CD4-positive, alpha-beta T cell treated with Interleukin-6 at 100 ng/mL for 8 hours (primary cell): ENCODE measurements around the gene RFX1.
"Not testable (repeated sequence)": the region's sequence is repeated elsewhere in the genome, so short reads cannot be mapped to it uniquely, and the experiment has no call there.

Source experiments
- DNase-seq: peaks from one replicate; pipeline ENCODE4 v3.0.0-alpha.2; 2020; ENCODE audit warnings: mixed read lengths, low spot score

Gene RFX1

GRCh38 chr19:13978351-13979243 lies 27.5 kb downstream of the RFX1 start:
- DNase-seq = no peak

DNA sequence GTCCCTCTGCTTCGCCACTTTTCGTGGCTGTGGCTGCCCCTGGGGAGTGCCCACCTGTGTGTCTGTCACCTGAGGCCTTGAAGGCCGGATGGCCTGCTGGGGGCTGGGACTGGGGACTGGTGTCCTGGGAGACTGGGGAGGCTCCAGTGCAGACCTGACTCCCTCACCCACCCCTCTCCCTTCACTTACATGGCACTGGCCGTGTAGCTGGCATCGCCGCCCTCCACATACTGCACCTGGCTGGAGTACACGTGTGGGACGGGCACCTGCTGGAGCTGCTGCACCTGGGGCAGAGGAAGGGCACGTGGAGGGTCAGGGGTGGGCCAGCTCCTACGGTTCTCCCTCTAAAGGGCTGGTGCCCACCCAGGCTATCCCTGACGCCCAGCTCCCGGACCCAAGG lies 28.3 kb downstream of the RFX1 start:
- DNase-seq = no peak

DNA sequence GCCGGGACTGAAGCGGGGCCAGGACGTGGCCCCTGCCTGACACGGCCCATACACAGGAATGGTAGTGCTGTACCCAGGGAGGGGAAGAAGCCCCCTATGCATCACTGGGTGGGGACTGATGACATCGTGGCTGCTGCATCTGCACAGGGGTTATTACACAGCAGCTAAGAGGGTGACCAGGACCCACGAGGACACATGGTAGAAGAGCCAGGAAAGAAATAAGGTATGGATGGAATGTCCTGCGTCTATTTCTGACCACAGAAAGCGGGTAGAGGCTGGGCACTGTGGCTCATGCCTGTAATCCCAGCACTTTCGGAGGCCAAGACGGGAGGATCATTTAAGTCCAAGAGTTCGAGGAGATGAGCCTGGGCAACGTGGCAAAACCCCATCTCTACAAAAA lies 29.7 kb downstream of the RFX1 start:
- no peak for DNase-seq

GRCh38 chr19:13975870-13976269 lies 30.2 kb downstream of the RFX1 start:
- DNase-seq = no peak

DNA sequence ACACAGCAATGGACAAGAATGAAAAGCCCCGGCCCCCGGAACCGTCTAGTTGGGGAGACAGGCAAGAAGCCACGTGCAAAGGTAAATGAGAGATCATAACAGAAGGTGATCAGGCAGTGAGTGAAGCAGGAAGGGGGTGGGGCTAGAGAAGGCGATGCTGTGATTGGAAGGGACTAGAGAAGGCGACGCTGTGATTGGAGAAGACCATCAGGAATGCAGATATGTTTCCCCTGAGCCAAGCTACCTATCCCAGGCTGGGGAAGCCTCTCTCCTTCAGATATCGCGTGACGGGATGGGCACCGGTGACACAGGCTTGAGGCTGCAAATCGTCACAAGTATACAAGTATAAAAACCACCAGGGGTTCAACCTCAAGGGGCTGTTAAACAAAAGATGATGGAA lies 32.0 kb downstream of the RFX1 start:
- peak; percentile 58 for DNase-seq

DNA sequence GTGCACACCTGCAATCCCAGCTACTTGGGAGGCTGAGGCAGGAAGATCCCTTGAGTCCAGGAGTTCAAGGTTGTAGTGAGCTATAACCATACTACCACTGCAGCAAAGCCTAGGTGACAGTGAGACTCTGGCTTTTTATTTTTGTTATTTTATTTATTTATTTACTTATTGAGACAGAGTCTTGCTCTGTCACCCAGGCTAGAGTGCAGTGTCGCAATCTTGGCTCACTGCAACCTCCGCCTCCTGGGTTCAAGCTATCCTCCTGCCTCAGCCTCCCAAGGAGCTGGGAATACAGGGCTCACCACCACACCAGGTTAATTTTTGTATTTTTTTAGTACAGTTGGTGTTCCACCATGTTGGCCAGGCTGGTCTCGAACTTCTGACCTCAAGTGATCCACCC lies 32.6 kb downstream of the RFX1 start:
- not testable (repeated sequence) for DNase-seq

GRCh38 chr19:13972368-13973155 lies 33.6 kb downstream of the RFX1 start:
- no peak for DNase-seq

DNA sequence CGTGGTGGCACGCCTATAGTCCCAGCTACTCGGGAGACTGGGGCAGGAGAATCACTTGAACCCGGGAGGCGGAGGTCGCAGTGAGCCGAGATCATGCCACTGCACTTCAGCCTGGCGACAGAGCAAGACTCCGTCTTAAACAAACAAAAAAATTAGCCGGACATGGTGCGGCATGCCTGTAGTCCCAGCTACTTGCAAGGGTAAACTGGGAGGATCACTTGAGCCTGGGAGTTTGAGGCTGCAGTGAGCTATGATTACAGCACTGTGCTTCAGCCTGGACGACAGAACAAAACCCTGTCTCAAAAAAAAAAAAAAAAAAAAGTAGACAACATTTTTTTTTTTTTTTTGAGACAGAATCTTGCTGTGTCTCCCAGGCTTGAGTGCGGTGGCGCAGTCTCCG lies 34.3 kb downstream of the RFX1 start:
- not testable (repeated sequence) for DNase-seq

DNA sequence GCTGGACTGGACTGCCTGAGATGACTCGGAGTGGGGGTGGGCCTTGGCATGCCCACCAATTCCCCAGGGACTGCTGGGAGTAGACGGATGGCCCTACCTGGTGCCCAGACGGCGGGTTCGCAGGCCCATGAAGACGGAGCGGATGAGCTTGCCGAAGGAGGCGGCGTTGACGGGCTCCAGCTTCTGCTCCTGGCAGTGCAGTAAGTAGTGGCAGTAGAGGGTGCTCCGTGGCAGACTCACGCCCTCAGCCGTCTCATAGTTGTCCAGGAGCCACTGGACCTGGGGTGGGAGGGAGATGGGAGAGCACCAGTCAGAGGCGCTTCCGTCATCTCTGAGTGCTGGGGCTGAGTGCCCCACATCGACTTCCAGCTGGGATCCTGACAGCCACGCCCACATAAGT lies 36.2 kb downstream of the RFX1 start:
- no peak for DNase-seq

DNA sequence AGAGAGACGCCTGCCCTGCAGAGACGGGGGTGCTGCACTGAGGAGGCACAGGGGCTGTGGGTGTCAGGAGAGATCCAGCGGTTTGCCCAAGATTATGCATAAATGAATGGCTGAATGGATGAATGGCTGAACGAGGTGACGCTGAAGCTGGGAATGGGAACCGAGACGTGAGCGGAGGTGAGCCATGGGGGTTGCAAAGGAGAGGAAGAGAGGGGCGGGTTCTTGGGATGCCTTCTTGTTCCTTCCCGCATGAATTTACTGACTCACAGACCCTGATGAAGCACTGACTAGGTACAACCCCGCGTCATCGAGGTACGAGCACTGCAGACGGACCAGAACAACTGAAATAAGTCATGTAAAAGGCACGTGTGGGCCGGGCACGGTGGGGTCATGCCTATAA lies 37.1 kb downstream of the RFX1 start:
- no peak for DNase-seq

DNA sequence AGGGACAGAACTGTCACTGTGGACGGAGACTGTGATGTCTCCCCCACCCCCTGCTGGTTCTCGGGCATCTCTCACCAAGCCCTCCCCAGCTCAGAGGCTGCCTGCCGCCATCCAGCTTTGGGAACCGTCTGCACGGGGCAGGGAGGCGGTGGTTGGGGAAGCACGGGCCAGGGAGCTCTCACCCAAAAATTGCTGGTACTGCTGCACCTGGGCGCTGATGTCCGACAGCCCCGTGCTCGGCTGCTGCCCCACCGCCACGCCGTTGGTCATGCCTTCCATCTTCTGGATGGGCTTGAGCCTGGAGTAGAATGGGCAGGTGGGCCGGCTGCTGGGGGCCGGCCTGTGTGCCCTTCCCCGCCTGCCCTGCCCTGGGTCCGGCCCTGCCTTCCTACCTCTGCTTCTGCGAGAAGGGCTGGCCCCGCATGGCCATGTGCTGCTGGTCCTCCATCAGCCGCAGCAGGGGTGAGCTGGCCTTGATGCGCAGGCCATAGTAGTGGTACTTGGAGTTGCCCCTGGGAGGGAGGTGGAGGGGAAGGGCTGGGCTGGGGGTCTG lies 37.7 kb downstream of the RFX1 start:
- DNase-seq = no peak

GRCh38 chr19:13967206-13967605 lies 38.9 kb downstream of the RFX1 start:
- not testable (repeated sequence) for DNase-seq

DNA sequence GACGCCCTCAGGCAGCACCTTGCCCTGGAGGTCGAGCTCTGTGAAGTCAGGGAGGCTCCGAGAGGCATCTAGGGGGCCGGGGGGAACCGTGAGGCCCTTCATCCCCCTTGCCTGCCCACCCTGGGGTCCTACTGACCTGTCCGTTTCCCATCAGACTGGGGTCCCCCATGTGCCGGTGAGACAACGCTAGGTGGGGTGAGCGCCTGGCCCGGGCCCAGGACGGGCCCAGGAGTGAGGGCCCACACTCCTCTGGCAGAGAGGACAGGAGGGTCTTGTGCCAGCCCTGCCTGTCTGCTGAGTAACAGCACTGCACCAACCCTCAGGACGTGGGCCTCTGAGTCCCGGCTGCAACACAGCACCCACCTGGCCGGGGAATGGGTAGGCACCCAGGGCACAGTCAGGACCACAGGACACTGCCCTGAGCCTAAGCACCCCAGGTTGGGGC lies 39.4 kb downstream of the RFX1 start:
- DNase-seq = no peak

- no peak for DNase-seq
These were observed 40.0 kb downstream of the RFX1 start for GRCh38 chr19:13965926-13966683.

GRCh38 chr19:13965377-13965896 lies 40.7 kb downstream of the RFX1 start:
- DNase-seq = no peak

GRCh38 chr19:13964776-13965175 lies 41.3 kb downstream of the RFX1 start:
- DNase-seq = no peak

GRCh38 chr19:13963603-13964105 lies 42.5 kb downstream of the RFX1 start:
- no peak for DNase-seq

DNA sequence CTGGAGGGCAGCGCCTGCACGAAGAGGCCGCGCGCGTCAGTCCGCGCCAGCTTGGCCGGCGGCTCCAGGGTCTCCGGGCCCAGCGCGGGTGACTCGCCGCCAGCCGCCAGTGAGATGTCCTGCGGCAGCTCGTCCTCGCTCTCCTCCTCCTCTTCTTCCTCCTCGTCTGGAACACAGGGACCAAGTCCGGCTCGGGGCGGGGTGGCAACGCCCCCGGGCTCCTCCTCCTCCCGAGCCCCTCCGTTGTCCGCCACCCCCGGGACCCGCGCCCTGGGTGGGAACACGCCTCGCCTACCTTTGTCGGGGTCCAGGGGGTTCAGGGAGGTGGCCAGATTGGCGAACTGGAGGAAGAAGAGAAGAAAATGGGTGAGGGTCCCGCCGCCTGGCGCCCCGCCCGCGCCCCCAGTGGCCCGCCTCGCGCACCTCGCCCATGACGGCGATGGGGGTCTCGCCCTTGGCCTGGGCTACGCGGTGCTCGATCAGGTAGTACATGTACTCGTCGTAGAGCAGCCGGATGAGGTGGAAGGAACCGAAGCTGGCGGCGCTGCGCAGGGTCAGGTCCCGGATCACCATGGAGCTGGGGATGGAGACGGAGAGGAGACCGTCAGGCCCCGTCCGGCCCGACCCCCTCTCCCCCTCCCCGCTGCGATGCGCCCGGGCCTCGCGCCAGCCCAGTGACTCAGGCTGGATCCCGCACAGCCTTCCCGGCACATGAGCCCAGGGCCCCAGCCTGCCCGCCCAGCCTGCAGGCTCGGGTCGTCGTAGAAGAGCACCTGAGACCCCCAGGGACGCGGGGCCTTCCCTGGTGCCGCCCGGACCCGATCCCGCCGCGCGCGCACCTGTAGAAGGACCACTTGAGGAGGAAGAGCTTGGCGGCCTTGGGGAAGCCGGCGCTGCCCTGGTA lies 43.2 kb downstream of the RFX1 start:
- DNase-seq = no peak

- no peak for DNase-seq
These were observed 44.1 kb downstream of the RFX1 start for GRCh38 chr19:13961826-13962698.
